ENCODE data around the gene BMPR2. TPM values are rescaled to one million over a fixed set of nuclear protein-coding genes. Genes with fewer than 3 reads are reported as not detected.
"Not testable (repeated sequence)": the region's sequence is repeated elsewhere in the genome, so short reads cannot be mapped to it uniquely, and the experiment has no call there.

BMPR2 gene
- total RNA-seq, 1 experiment from 2014 or later = 27.4 TPM

DNA sequence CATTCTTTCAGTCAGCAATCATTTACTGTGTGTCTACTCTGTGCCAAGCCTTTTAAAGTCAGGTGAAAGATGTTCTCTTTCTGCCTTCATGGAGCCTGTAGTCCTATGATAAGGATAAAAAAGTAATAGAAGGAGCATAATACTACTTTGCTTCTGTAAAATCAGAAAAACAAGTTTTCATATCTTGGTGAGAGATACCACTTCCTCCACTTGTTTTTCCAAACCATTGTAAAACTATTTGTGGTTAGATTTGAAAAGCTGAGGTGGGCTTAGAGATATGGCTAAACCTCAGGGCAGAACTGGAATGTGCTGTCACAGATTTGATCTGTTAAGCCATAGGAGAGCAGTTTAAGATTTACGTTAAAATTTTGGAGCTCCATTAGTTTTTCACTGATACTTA is 153.9 kb downstream of the BMPR2 start:
- POLR2A ChIA-PET = interaction anchor here (0.6 kb wide), 1 partner anchor 1166 kb away, joined by 4 read pairs; no protein-coding TSS in a partner anchor
- intact Hi-C loops (cut with micrococcal nuclease) = no loop called here
- no peaks in the 10 kb centered on the region for H3K27me3 Mint-ChIP-seq (ENCODE audit: insufficient read depth, unreplicated experiment)
- DNase-seq (ENCODE audit: unreplicated experiment) = no peak
- H3K4me1 Mint-ChIP-seq (ENCODE audit: insufficient read depth, unreplicated experiment) = no peaks in the 10 kb centered on the region
- no peak overlapping the region for H3K27ac Mint-ChIP-seq (ENCODE audit: low read depth, unreplicated experiment)
- peaks cover 9% of the 10 kb centered on the region for H3K36me3 Mint-ChIP-seq (ENCODE audit: insufficient read depth, unreplicated experiment)
- CTCF ChIA-PET = interaction anchor here (0.6 kb wide), 1 partner anchor 59 kb away, joined by 3 read pairs; no protein-coding TSS in a partner anchor
- no peaks in the 10 kb centered on the region for H3K9me3 Mint-ChIP-seq (ENCODE audit: unreplicated experiment)
- TF ChIP-seq, protein P1, sequence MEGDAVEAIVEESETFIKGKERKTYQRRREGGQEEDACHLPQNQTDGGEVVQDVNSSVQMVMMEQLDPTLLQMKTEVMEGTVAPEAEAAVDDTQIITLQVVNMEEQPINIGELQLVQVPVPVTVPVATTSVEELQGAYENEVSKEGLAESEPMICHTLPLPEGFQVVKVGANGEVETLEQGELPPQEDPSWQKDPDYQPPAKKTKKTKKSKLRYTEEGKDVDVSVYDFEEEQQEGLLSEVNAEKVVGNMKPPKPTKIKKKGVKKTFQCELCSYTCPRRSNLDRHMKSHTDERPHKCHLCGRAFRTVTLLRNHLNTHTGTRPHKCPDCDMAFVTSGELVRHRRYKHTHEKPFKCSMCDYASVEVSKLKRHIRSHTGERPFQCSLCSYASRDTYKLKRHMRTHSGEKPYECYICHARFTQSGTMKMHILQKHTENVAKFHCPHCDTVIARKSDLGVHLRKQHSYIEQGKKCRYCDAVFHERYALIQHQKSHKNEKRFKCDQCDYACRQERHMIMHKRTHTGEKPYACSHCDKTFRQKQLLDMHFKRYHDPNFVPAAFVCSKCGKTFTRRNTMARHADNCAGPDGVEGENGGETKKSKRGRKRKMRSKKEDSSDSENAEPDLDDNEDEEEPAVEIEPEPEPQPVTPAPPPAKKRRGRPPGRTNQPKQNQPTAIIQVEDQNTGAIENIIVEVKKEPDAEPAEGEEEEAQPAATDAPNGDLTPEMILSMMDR (IDR thresholded peaks at IDR 0.05; ENCODE audit: unreplicated experiment) = no peak
- H3K4me3 Mint-ChIP-seq (ENCODE audit: unreplicated experiment) = no peak overlapping the region
- no TSS peak for BruUV-seq (replicated peaks)

DNA sequence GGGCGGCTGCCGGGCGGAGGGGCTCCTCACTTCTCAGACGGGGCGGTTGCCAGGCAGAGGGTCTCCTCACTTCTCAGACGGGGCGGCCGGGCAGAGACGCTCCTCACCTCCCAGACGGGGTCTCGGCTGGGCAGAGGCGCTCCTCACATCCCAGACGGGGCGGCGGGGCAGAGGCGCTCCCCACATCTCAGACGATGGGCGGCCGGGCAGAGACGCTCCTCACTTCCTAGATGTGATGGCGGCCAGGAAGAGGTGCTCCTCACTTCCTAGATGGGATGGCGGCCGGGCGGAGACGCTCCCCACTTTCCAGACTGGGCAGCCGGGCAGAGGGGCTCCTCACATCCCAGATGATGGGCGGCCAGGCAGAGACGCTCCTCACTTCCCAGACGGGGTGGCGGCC is 159.2 kb downstream of the BMPR2 start:
- not testable (repeated sequence) for H3K27me3 Mint-ChIP-seq (ENCODE audit: insufficient read depth, unreplicated experiment)

DNA sequence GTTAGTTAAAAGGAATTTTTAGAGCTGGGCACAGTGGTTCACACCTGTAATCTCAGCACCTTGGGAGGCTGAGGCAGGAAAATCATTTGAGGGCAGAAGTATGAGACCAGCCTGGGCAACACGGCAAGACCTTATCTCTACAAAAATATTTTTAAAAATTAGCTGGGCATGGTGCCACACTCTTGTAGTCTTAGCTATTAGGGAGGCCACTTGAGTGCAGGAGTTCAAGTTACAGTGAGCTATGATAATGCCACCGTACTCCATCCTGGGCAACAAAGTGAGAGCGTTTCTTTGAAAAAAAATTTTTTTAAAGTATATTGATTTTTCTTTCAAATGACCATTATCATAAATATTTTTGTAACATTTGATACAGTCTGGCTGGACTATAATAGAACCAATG is 165.0 kb downstream of the BMPR2 start:
- ChIA-PET CTCF (interaction anchor here (0.5 kb wide), 1 partner anchor 943 kb away, joined by 3 read pairs; no protein-coding TSS in a partner anchor), POLR2A (no interaction called here)
- intact Hi-C loops (cut with micrococcal nuclease) = no loop called here
- H3K27ac Mint-ChIP-seq (ENCODE audit: low read depth, unreplicated experiment) = no peak overlapping the region
- H3K9me3 Mint-ChIP-seq (ENCODE audit: unreplicated experiment) = no peaks in the 10 kb centered on the region
- no peak overlapping the region for H3K4me3 Mint-ChIP-seq (ENCODE audit: unreplicated experiment)
- BruUV-seq (replicated peaks) = no TSS peak
- peaks cover 5% of the 10 kb centered on the region for H3K4me1 Mint-ChIP-seq (ENCODE audit: insufficient read depth, unreplicated experiment)
- TF ChIP-seq, protein P1 (IDR thresholded peaks at IDR 0.05; ENCODE audit: unreplicated experiment) = no peak
- H3K36me3 Mint-ChIP-seq (ENCODE audit: insufficient read depth, unreplicated experiment) = peaks cover 24% of the 10 kb centered on the region
- no peak for DNase-seq (ENCODE audit: unreplicated experiment)
- no peaks in the 10 kb centered on the region for H3K27me3 Mint-ChIP-seq (ENCODE audit: insufficient read depth, unreplicated experiment)

More for the DNA sequence above, 159.2 kb downstream of the BMPR2 start:
- H3K9me3 Mint-ChIP-seq (ENCODE audit: unreplicated experiment); H3K27ac Mint-ChIP-seq (ENCODE audit: low read depth, unreplicated experiment); BruUV-seq (replicated peaks); DNase-seq (ENCODE audit: unreplicated experiment); POLR2A ChIA-PET; H3K4me1 Mint-ChIP-seq (ENCODE audit: insufficient read depth, unreplicated experiment); H3K4me3 Mint-ChIP-seq (ENCODE audit: unreplicated experiment); CTCF ChIA-PET; intact Hi-C loops (cut with micrococcal nuclease): not testable (repeated sequence)
- H3K36me3 Mint-ChIP-seq (ENCODE audit: insufficient read depth, unreplicated experiment) = peaks cover 15% of the 10 kb centered on the region

DNA sequence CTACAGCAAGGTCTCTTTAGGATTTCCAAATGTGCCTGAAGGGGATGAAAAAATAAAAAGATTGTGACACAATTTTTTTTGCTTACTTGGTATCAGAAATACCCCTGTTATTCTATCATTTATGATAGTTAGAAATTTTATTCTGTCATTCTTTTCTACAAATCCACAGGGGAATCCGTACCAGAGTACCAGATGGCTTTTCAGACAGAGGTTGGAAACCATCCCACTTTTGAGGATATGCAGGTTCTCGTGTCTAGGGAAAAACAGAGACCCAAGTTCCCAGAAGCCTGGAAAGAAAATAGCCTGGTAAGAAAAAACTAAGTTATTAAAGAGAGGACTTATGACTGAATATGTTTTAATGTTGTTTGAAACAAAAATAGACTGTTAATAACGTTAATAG is 166.0 kb downstream of the BMPR2 start:
- CTCF ChIA-PET = interaction anchor here (0.6 kb wide), 1 partner anchor 253 kb away, joined by 4 read pairs; no protein-coding TSS in a partner anchor
- intact Hi-C loops (cut with micrococcal nuclease) = no loop called here
- H3K27me3 Mint-ChIP-seq (ENCODE audit: insufficient read depth, unreplicated experiment) = no peaks in the 10 kb centered on the region
- no peaks in the 10 kb centered on the region for H3K9me3 Mint-ChIP-seq (ENCODE audit: unreplicated experiment)
- peaks cover 5% of the 10 kb centered on the region for H3K4me1 Mint-ChIP-seq (ENCODE audit: insufficient read depth, unreplicated experiment)
- POLR2A ChIA-PET = no interaction called here
- BruUV-seq (replicated peaks) = no TSS peak
- no peak for DNase-seq (ENCODE audit: unreplicated experiment)
- peaks cover 24% of the 10 kb centered on the region for H3K36me3 Mint-ChIP-seq (ENCODE audit: insufficient read depth, unreplicated experiment)
- no peak overlapping the region for H3K4me3 Mint-ChIP-seq (ENCODE audit: unreplicated experiment)
- TF ChIP-seq, protein P1 (IDR thresholded peaks at IDR 0.05; ENCODE audit: unreplicated experiment) = no peak
- H3K27ac Mint-ChIP-seq (ENCODE audit: low read depth, unreplicated experiment) = no peak overlapping the region

DNA sequence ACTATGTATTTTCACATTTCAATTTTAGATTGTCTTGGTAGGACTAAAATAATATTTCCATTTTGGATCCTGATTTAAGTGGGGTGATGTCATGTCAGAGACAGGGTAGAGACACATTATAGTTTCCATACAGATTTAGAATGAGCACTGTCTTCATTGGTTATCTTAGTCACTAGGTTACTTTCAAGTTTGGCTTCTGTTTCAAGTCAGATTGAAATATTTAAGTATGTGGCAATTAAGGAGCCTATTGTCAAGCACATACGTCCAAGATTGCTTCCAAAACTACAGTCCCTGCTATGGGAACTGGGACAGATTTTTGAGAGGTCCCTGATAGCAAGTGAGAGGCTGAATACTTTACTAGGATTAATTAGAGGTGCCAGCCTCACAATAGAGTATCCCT is 169.4 kb downstream of the BMPR2 start:
- ChIA-PET POLR2A (interaction anchor here (0.6 kb wide), 1 partner anchor 17 kb away, joined by 3 read pairs; no protein-coding TSS in a partner anchor), CTCF (no interaction called here)
- Mint-ChIP-seq H3K4me1 (ENCODE audit: insufficient read depth, unreplicated experiment) (no peaks in the 10 kb centered on the region), H3K27ac (ENCODE audit: low read depth, unreplicated experiment) (no peak overlapping the region), H3K9me3 (ENCODE audit: unreplicated experiment) (no peaks in the 10 kb centered on the region), H3K4me3 (ENCODE audit: unreplicated experiment) (no peak overlapping the region), H3K27me3 (ENCODE audit: insufficient read depth, unreplicated experiment) (no peaks in the 10 kb centered on the region), H3K36me3 (ENCODE audit: insufficient read depth, unreplicated experiment) (peaks cover 27% of the 10 kb centered on the region)
- TF ChIP-seq, protein P1 (IDR thresholded peaks at IDR 0.05; ENCODE audit: unreplicated experiment) = no peak
- intact Hi-C loops (cut with micrococcal nuclease) = no loop called here
- DNase-seq (ENCODE audit: unreplicated experiment) = no peak
- no TSS peak for BruUV-seq (replicated peaks)
